Osteoblast (primary cell): ENCODE measurements around the gene NOL3. TPM values are rescaled to one million over a fixed set of nuclear protein-coding genes. Genes with fewer than 3 reads are reported as not detected.
A peak's percentile ranks its signal among the peaks of the same experiment; 100 is the strongest.
"Not testable (repeated sequence)": the region's sequence is repeated elsewhere in the genome, so short reads cannot be mapped to it uniquely, and the experiment has no call there.

ENCODE experiments used
- DNase-seq: peaks from one replicate; pipeline ENCODE4 v3.0.0; 2011; ENCODE audit warnings: low spot score, mixed read lengths; ENCODE audit not compliant: insufficient read length; ENCODE audit errors: missing footprints
- H2AFZ ChIP-seq: 2 replicates; pipeline ENCODE4 v1.6.0; 2011; ENCODE audit warnings: mild to moderate bottlenecking, low read length
- H3K27ac ChIP-seq: 2 replicates; pipeline ENCODE4 v1.5.1; 2011; ENCODE audit warnings: mild to moderate bottlenecking, low read depth, low read length, moderate library complexity
- H3K27me3 ChIP-seq: 2 replicates; pipeline ENCODE4 v1.6.0; 2012; ENCODE audit warnings: mild to moderate bottlenecking, control low read depth, inconsistent platforms, low read length, moderate library complexity; ENCODE audit not compliant: insufficient read depth
- H3K36me3 ChIP-seq: 2 replicates; pipeline ENCODE4 v1.5.1; 2011; ENCODE audit warnings: mild to moderate bottlenecking, low read length, control low read depth, moderate library complexity; ENCODE audit not compliant: insufficient read depth
- H3K4me1 ChIP-seq: 2 replicates; pipeline ENCODE4 v1.5.1; 2011; ENCODE audit warnings: mild to moderate bottlenecking, low read length, control low read depth, moderate library complexity; ENCODE audit not compliant: insufficient read depth
- H3K4me2 ChIP-seq: 2 replicates; pipeline ENCODE4 v1.6.0; 2011; ENCODE audit warnings: mild to moderate bottlenecking, low read length; ENCODE audit not compliant: insufficient read depth
- H3K4me3 ChIP-seq: fragments of 200-600 bp; sonication (generic); 3 replicates; pipeline ENCODE4 v1.5.1; 2012; ENCODE audit warnings: mild to moderate bottlenecking, low read length, inconsistent platforms; ENCODE audit not compliant: insufficient read depth
- H3K79me2 ChIP-seq: 2 replicates; pipeline ENCODE4 v1.6.0; 2012; ENCODE audit warnings: mild to moderate bottlenecking, low read length, control low read depth, inconsistent platforms; ENCODE audit not compliant: insufficient read depth
- H3K9me3 ChIP-seq: 2 replicates; pipeline ENCODE4 v1.5.1; 2011; ENCODE audit warnings: low read depth, low read length, control low read depth
- H4K20me1 ChIP-seq: 2 replicates; pipeline ENCODE4 v1.6.0; 2012; ENCODE audit warnings: mild to moderate bottlenecking, low read length, control low read depth; ENCODE audit not compliant: insufficient read depth
- CTCF ChIP-seq: IDR thresholded peaks from 2 replicates; pipeline ENCODE4 v1.5.1; 2011; ENCODE audit warnings: mild to moderate bottlenecking, low read depth, low read length, moderate library complexity; ENCODE audit errors: extremely low read depth
- total RNA-seq: library from RNA; depleted of rRNA; stranded (reverse); fragments of >200 nt; gene quantifications from 2 replicates; pipeline ENCODE4 v1.2.3, GENCODE V29; 2012

The NOL3 gene
- 9.1 and 10.9 TPM in 2 replicates for total RNA-seq

- no peaks in the 10 kb centered on the region for H3K36me3 ChIP-seq
- H4K20me1 ChIP-seq: peaks cover 2% of the 10 kb centered on the region
- TF ChIP-seq CTCF: no peak
- peaks cover 22% of the 10 kb centered on the region for H3K4me1 ChIP-seq
- peak within 1 kb of the TSS; percentile 72 for H3K4me3 ChIP-seq
- H3K9me3 ChIP-seq: no peaks in the 10 kb centered on the region
- peak within 1 kb of the TSS; percentile 38 for H3K27ac ChIP-seq
- H2AFZ ChIP-seq: peak within 1 kb of the TSS; percentile 66
- peak within 1 kb of the TSS; percentile 90 for H3K4me2 ChIP-seq
- peak; percentile 99 for DNase-seq
- H3K79me2 ChIP-seq: no peaks in the 10 kb centered on the region
- peaks cover 5% of the 10 kb centered on the region for H3K27me3 ChIP-seq
Measured at GRCh38 chr16:67170168-67170948, at the start of gene NOL3. Gene NOL3, plus strand, starts transcription at chr16:67170538.

- not testable (repeated sequence) for H3K4me1 ChIP-seq, H3K4me2 ChIP-seq, H3K27ac ChIP-seq, DNase-seq, H3K27me3 ChIP-seq, H3K9me3 ChIP-seq, H2AFZ ChIP-seq, H3K4me3 ChIP-seq
- peaks cover 32% of the 10 kb centered on the region for H3K36me3 ChIP-seq
- H4K20me1 ChIP-seq: peaks cover 19% of the 10 kb centered on the region
- peaks cover 35% of the 10 kb centered on the region for H3K79me2 ChIP-seq
Measured at GRCh38 chr16:67122799-67123198, 47.5 kb upstream of the NOL3 start.

GRCh38 chr16:67128417-67128816 is 41.9 kb upstream of the NOL3 start:
- H3K27me3 ChIP-seq: no peaks in the 10 kb centered on the region
- H3K27ac ChIP-seq: no peak overlapping the region
- H3K4me3 ChIP-seq: no peak overlapping the region
- peaks cover 10% of the 10 kb centered on the region for H4K20me1 ChIP-seq
- no peak overlapping the region for H2AFZ ChIP-seq
- peaks cover 39% of the 10 kb centered on the region for H3K36me3 ChIP-seq
- H3K9me3 ChIP-seq: no peaks in the 10 kb centered on the region
- peaks cover 6% of the 10 kb centered on the region for H3K79me2 ChIP-seq
- no peak overlapping the region for H3K4me2 ChIP-seq
- H3K4me1 ChIP-seq: no peaks in the 10 kb centered on the region
- TF ChIP-seq CTCF: no peak
- DNase-seq: no peak

GRCh38 chr16:67128887-67129286 is 41.5 kb upstream of the NOL3 start:
- peaks cover 4% of the 10 kb centered on the region for H3K79me2 ChIP-seq
- DNase-seq: no peak
- no peak for TF ChIP-seq CTCF
- peaks cover 8% of the 10 kb centered on the region for H4K20me1 ChIP-seq
- H3K9me3 ChIP-seq: no peaks in the 10 kb centered on the region
- H3K4me1 ChIP-seq: no peaks in the 10 kb centered on the region
- no peak overlapping the region for H3K4me3 ChIP-seq
- no peak overlapping the region for H3K27ac ChIP-seq
- H3K27me3 ChIP-seq: no peaks in the 10 kb centered on the region
- peaks cover 40% of the 10 kb centered on the region for H3K36me3 ChIP-seq
- H2AFZ ChIP-seq: no peak overlapping the region
- no peak overlapping the region for H3K4me2 ChIP-seq
